Smooth muscle cell (in vitro differentiated cells): ENCODE measurements around the gene BSN. TPM values are rescaled to one million over a fixed set of nuclear protein-coding genes. Genes with fewer than 3 reads are reported as not detected.

Experiments used
- DNase-seq: peaks from one replicate; lab custom pipeline; 2025; ENCODE audit not compliant: unreplicated experiment; lab: John Stamatoyannopoulos, UW
- H2AFZ ChIP-seq: fragments of 200-600 bp; sonication (generic); 2 replicates; pipeline ENCODE4 v1.6.0; 2016; ENCODE audit warnings: antibody characterized with exemption, low read depth, mild to moderate bottlenecking
- H3F3A ChIP-seq: fragments of 200-600 bp; sonication (generic); 2 replicates; pipeline ENCODE4 v1.6.0; 2017; ENCODE audit warnings: antibody characterized with exemption, low read depth
- H3K27ac ChIP-seq: fragments of 200-600 bp; sonication (generic); 2 replicates; pipeline ENCODE4 v1.5.1; 2016; ENCODE audit warnings: low read depth, mild to moderate bottlenecking
- H3K27me3 ChIP-seq: fragments of 200-600 bp; sonication (generic); 2 replicates; pipeline ENCODE4 v1.6.1; 2016; ENCODE audit warnings: low read depth, mild to moderate bottlenecking
- H3K36me3 ChIP-seq: fragments of 200-600 bp; sonication (generic); 2 replicates; pipeline ENCODE4 v1.5.1; 2016; ENCODE audit warnings: low read depth
- H3K4me1 ChIP-seq: fragments of 200-600 bp; sonication (generic); 2 replicates; pipeline ENCODE4 v1.5.1; 2016; ENCODE audit warnings: low read depth
- H3K4me2 ChIP-seq: fragments of 200-600 bp; sonication (generic); 2 replicates; pipeline ENCODE4 v1.6.0; 2016; ENCODE audit warnings: mild to moderate bottlenecking
- H3K4me3 ChIP-seq: fragments of 200-600 bp; sonication (generic); 2 replicates; pipeline ENCODE4 v1.5.1; 2016; ENCODE audit warnings: mild to moderate bottlenecking
- H3K79me2 ChIP-seq: fragments of 200-600 bp; sonication (generic); 2 replicates; pipeline ENCODE4 v1.6.0; 2016; ENCODE audit warnings: low read depth, mild to moderate bottlenecking
- H3K9ac ChIP-seq: fragments of 200-600 bp; sonication (generic); 2 replicates; pipeline ENCODE4 v1.6.0; 2016; ENCODE audit warnings: low read depth
- H3K9me3 ChIP-seq: fragments of 200-600 bp; sonication (generic); replicated peaks from 2 replicates; pipeline ENCODE4 v1.5.1; 2016; ENCODE audit warnings: low read depth
- H4K20me1 ChIP-seq: fragments of 200-600 bp; sonication (generic); 2 replicates; pipeline ENCODE4 v1.6.0; 2016; ENCODE audit warnings: low read depth
- CTCF ChIP-seq: fragments of 200-600 bp; sonication (generic); IDR thresholded peaks from 2 replicates; pipeline ENCODE4 v1.5.1; 2017; ENCODE audit warnings: borderline replicate concordance, mild to moderate bottlenecking, antibody characterized with exemption; ENCODE audit not compliant: insufficient read depth, poor library complexity, severe bottlenecking
- WGBS: methylation state at CpG from one replicate; pipeline ENCODE4 v1.1.7; 2016; ENCODE audit warnings: low lambda C conversion rate; 5-methylcytosine and 5-hydroxymethylcytosine counted together
- polyA plus RNA-seq: library from polyadenylated mRNA; unstranded; fragments of >200 nt; fragmentation: Nextera tagmentation; extraction: Ambion mirVana; gene quantifications from 2 replicates; pipeline ENCODE4 v1.2.1, GENCODE V29; 2016
- total RNA-seq: library from RNA; depleted of rRNA; stranded (reverse); fragments of >200 nt; gene quantifications from 2 replicates; pipeline ENCODE4 v1.2.3, GENCODE V29; 2014

BSN gene
- total and polyA plus RNA-seq, 2 experiments from 2014 or later, result under 0.01 to 0.07 TPM

GRCh38 chr3:49593041-49593440 is 38.8 kb downstream of the BSN start:
- H3K4me1 ChIP-seq, result no peaks in the 10 kb centered on the region
- no peaks in the 10 kb centered on the region for H3K9me3 ChIP-seq
- 89% methylated on average over 2 of the region's 2 CpGs for WGBS
- H3K9ac ChIP-seq, result no peak overlapping the region
- H3K27me3 ChIP-seq, result no peaks in the 10 kb centered on the region
- TF ChIP-seq CTCF, result no peak
- H2AFZ ChIP-seq, result no peak overlapping the region
- no peak overlapping the region for H3K27ac ChIP-seq
- H3K4me3 ChIP-seq, result no peak overlapping the region
- no peak for DNase-seq
- H3K79me2 ChIP-seq, result no peaks in the 10 kb centered on the region
- no peaks in the 10 kb centered on the region for H4K20me1 ChIP-seq
- H3F3A ChIP-seq, result no peaks in the 10 kb centered on the region
- no peaks in the 10 kb centered on the region for H3K36me3 ChIP-seq
- H3K4me2 ChIP-seq, result no peak overlapping the region

GRCh38 chr3:49600781-49601180 is 46.5 kb downstream of the BSN start:
- H3K4me2 ChIP-seq, result no peak overlapping the region
- H3K79me2 ChIP-seq, result no peaks in the 10 kb centered on the region
- H3K4me3 ChIP-seq, result no peak overlapping the region
- H3K4me1 ChIP-seq, result no peaks in the 10 kb centered on the region
- no peak overlapping the region for H3K27ac ChIP-seq
- no peaks in the 10 kb centered on the region for H3K36me3 ChIP-seq
- 85% methylated on average over 1 of the region's 1 CpG for WGBS
- no peak overlapping the region for H2AFZ ChIP-seq
- H3K9ac ChIP-seq, result no peak overlapping the region
- H3F3A ChIP-seq, result no peaks in the 10 kb centered on the region
- DNase-seq, result no peak
- TF ChIP-seq CTCF, result no peak
- H3K9me3 ChIP-seq, result no peaks in the 10 kb centered on the region
- no peaks in the 10 kb centered on the region for H4K20me1 ChIP-seq
- H3K27me3 ChIP-seq, result no peaks in the 10 kb centered on the region

- no peaks in the 10 kb centered on the region for H3K27me3 ChIP-seq
- H3K4me1 ChIP-seq, result no peaks in the 10 kb centered on the region
- TF ChIP-seq CTCF, result no peak
- WGBS, result 89% methylated on average over 5 of the region's 5 CpGs
- no peaks in the 10 kb centered on the region for H3F3A ChIP-seq
- H2AFZ ChIP-seq, result no peak overlapping the region
- H4K20me1 ChIP-seq, result no peaks in the 10 kb centered on the region
- H3K9me3 ChIP-seq, result no peaks in the 10 kb centered on the region
- H3K9ac ChIP-seq, result no peak overlapping the region
- no peak overlapping the region for H3K4me2 ChIP-seq
- H3K79me2 ChIP-seq, result no peaks in the 10 kb centered on the region
- H3K27ac ChIP-seq, result no peak overlapping the region
- no peaks in the 10 kb centered on the region for H3K36me3 ChIP-seq
- no peak for DNase-seq
- H3K4me3 ChIP-seq, result no peak overlapping the region
These were observed 47.2 kb downstream of the BSN start for GRCh38 chr3:49601358-49602048.

- 100% methylated on average over 2 of the region's 2 CpGs for WGBS
- H4K20me1 ChIP-seq, result no peaks in the 10 kb centered on the region
- no peak for DNase-seq
These were observed 47.8 kb downstream of the BSN start for GRCh38 chr3:49602049-49602554.

More at GRCh38 chr3:49602049-49602554, 47.8 kb downstream of the BSN start:
- H3K27me3 ChIP-seq, result no peaks in the 10 kb centered on the region
- no peaks in the 10 kb centered on the region for H3K4me1 ChIP-seq
- H3K4me2 ChIP-seq, result no peak overlapping the region
- no peak overlapping the region for H3K9ac ChIP-seq
- no peaks in the 10 kb centered on the region for H3K79me2 ChIP-seq
- no peaks in the 10 kb centered on the region for H3K9me3 ChIP-seq
- H3K36me3 ChIP-seq, result no peaks in the 10 kb centered on the region
- no peak overlapping the region for H2AFZ ChIP-seq
- no peaks in the 10 kb centered on the region for H3F3A ChIP-seq
- H3K27ac ChIP-seq, result no peak overlapping the region
- TF ChIP-seq CTCF, result no peak
- H3K4me3 ChIP-seq, result no peak overlapping the region
